GM19043 (cell line): ENCODE measurements around the gene RGS16.

Source experiments
- ATAC-seq: cut with Tn5 transposase; IDR thresholded peaks from one replicate; pipeline ENCODE4 v1.9.1; 2021; ENCODE audit warnings: low read depth; ENCODE audit not compliant: unreplicated experiment

The RGS16 gene

DNA sequence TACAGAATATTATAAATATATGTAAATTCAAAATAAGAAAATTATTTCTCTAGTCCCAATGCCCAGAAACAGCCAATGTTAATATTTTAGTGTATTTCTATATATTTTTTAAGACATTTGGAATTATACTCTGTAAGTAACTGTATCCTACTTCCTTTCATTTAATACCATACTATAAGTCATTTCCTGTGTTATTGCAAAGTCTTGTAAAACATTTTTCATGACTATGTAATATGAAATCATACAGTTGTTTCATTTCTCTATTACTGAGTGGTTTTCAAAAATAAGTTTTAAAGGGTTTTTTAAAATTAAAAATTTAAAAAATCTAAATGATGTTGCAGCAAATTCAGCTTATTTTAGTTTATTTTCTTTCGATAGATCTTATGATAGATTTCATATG is 17.1 kb downstream of the RGS16 start:
- ATAC-seq: no peak

DNA sequence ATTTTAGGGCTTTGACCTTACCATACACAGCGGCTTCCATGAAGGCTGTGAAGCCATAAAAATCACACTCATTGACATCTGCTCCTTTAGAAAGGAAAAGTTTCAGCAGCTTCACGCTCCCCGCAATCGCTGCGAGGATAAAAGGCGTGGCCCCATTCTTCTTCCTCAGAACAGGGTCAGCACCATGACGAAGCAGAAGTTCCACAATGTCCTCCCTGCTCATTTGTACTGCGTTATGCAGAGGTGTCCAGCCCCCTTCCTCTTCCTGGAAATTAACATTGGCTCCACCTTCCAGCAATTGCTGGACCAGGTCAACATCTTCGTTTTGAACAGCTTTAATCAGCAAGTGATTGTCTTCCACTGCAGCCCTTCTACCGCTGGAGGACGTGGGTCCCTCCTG is 17.8 kb downstream of the RGS16 start:
- ATAC-seq: no peak

DNA sequence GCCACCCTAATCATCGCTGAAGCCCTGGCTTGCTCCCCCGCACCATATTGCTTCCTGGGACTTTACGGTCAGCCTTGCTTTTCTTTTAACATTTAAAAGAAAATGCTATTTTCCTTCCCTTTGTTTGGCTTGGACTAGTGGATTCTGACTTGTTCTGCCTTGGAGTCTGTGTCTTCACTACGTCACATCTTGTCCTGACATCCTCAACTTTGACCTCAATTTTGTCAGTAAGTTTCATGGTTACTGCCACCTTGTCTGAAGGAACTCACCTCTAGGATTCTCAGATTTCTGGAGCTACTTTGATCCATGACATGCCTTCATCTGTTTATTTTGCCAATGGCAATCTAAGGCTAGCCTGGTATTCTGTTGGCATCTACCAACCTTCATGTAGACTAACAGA is 19.4 kb downstream of the RGS16 start:
- ATAC-seq: no peak

DNA sequence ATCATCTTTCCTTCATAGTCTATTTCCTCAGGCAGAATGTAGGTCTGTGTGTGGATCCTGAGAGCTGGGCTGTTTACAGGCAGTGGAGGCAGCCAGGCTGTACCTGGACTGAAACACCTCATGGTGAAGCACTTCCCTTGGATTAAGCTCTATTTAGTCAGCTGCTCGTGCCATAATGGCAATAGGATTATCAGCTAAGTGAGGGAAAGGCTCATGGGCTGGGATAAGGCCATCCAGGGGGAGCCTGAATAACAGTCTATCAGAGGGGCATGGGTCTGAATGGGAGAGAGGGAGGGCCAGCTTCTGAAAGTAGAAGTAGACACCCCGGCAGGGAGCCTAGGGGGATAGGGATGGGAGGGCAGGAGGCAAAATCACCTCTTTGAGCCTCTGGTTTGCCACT is 23.5 kb downstream of the RGS16 start:
- ATAC-seq: no peak

DNA sequence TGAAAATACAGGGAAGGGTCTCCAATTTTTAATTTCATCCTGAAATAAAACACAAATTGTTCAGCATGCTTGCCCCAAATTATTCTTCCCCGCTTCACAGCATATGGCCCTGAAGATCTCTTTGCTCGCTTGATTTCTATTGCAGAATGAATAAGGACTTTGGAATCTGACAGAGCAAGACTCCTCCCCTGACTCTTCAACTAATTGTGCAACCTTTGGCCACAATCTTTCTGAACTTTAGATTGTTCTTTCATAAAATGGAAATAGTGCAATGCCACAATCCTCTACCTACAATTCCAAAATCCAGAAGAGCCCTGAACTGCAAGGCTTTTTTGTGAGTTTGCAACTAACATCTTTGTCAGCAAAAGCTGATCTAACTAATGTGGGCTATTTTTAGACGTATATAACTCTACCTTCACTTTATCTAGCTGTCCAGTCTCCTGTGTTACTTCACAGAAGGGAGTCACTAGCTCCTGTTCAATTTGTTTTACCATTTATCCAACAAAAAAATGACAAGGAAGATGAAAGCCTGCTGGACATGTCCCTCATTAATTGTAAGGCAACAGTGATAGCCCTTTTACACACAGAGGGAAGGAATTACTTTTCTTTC is 28.5 kb downstream of the RGS16 start:
- no peak for ATAC-seq

DNA sequence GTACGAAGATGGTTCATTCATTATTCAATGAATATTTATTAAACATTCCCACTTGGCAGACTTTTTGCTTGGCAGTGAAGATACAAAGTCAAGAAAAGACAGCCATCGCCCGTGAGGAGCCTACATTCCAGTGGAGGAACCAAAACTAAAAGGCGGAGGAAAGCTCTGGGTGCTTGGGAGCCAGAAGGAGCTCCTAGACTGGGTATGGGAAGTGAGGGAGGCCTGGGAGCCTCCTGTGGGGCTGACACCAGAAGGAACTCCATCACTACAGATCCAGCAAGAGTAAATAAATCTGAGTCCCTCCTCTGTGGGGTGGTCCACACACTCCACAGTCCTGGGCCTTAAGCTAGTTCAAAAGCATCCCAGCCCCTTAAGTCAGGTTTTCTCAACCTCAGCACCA is 30.0 kb downstream of the RGS16 start:
- no peak for ATAC-seq

DNA sequence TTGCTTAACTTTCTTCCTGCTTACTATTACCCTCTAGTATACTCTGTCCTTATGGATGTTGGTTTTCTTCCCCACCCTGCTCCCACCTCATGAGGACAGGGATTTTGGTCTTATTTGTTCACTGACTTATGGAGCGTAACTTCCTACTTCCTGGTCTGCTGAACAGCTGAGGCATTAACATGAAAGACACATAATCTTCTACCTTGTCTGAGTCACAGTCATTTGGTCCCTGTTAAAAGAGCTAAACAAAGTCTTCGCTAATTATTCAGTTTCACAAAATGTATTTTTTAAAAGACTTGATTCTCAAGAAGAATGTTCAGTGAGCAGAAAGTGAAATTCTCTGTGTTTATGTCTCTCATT is 33.6 kb downstream of the RGS16 start:
- no peak for ATAC-seq

DNA sequence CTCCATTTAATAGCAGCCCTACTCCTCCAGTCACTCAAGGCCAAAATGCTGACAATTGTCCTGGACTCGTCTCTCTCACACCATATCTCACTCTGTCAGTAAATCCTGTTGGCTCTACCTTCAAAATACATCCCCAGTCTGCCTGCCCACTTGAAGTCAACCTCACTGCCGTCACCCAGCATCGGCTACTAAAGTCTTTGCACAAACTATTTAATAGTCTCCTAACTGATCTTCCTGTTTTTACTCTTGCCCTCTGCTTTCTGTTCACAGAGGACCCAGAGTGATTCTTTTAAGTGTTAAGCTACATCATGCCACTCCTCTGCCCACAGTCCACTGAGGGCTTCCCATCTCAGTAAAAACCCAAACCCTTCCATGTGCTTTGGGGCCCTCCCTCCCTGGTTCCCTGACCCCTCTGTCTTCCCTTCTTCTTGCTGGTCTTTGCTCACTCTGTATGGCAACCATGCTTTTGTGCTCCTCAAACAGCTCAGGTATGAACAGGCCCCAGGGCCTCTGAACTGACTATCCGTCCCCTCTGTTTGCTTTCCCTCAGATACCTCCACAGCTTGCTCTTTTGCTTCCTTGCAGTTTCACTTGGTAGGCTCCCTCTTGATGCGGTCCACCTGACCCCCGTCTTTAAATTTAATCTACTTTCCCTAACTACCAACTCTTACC is 34.1 kb downstream of the RGS16 start:
- ATAC-seq: no peak

DNA sequence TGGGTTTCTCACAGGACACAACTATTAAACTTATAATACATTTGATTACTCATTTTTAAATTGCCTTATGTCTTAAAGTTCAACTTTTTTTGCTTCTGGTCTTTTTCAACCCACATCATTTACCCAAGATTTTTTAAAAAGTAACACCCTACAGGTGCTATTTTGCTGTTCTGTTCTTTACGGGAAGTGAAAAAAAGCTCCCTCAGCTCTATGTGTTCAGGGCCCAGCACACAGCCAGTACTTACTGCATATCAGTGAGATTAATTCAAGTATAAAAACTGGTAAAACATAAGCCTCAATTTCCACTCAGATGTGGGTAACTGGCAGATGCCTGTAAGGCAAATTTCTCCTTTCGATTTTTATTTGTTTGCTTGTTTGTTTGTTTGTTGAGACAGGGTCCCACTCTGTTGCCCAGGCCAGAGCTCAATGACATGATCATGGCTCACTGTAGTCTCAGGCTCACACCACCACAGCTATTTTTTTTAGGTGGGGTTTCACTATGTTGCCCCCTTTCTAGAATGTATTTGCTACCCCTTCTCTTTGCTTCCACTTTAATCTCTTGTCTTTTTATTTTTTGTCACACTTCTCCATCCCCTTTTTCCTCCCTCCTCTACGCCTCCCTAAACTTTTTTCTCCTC is 35.4 kb downstream of the RGS16 start:
- peak; percentile 48 for ATAC-seq

DNA sequence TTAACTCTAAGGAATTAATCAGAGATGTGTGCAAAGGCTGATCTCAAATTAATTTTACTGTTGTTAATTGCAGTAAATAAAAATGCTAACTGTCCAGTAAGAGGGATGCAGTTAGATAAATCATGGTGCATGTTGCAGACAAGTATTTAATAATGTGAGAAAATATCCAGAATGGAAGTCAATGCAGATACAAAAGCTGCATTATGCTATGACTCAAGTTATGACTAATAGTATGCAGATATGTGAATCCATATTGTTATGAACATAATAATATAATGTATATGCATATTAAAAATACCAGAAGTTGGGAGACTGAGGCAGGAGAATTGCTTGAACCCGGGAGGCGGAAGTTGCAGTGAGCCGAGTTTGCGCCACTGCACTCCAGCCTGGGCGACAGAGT is 36.6 kb downstream of the RGS16 start:
- ATAC-seq: no peak

DNA sequence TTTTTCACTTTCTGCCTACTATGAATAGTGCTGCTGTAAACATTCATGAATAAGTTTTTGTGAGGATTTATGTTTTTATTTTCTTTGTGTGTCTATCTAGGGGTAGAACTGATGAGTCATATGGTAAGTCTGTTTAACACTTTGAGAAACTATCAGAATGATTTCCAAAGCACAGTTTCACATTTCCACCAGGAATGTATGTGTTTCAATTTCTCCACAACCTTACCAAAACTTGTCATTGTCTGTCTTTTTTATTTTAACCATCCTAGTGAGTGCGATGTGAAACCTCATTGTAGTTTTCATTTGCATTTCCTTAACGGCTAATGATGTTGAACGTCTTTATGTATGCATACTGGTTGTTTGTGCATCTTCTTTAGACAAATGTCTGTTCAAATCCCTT is 38.7 kb downstream of the RGS16 start:
- no peak for ATAC-seq

DNA sequence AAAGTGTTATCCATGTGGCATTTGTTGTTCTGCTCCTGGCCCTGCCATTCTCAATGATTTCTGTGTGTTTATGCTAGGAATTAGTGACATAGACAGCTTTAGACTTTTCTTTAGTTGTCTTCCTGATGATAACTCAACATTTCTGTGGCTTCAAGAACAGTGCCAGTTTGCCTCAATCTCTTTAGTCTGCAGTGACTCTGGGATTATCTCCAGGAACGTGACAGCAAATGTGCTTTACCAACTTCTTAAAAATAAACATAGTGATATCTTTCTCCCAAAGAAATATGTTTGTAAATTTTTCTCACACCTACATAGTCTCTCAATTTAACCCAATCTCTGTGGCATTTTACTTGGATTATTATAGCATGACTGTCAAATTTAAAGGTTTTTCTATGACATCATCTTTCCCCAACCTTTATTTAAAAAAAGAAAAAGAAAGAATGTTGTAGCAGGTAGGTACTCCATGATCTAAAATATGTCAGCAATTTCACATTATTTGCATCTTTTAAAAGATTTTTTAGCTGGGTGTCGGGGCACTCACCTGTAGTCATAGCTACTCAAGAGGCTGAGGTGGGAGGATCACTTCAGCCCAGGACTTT is 39.7 kb downstream of the RGS16 start:
- no peak for ATAC-seq

DNA sequence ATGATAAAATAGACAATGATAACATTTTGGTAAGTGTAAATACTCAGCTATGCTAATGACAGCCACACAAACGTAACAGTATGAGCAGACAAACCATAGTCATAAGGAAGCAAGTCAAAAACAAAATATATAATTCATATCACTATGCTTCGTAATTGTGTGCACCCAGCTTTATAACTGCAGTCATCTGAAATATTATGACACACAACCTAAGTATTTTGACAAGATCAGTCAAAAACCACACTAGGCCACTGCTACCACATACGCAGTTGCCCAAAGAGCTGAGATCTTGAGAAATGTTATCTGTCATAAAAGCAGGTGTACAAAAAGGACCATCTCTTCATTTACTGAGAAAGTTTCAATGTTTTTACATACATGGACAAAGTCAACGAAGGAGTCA is 41.1 kb downstream of the RGS16 start:
- no peak for ATAC-seq

DNA sequence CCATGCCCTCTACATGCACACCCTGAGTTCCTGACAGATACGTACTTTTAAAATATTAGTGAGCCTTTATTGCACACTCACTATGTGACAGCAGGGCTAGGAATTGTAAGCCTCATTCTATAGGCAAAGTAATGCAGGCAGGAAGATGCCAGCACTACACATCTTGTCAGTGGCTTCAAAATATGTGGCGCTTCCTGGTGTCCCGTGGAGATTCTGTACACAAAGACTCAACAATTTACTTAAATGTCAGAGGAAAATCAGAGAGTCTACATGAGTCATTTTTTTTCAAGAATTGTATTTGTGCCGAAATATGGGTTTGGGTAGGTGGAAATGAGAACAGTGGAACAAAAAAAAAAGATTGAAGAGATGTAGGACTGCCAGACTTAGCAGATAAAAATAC is 42.7 kb downstream of the RGS16 start:
- no peak for ATAC-seq

DNA sequence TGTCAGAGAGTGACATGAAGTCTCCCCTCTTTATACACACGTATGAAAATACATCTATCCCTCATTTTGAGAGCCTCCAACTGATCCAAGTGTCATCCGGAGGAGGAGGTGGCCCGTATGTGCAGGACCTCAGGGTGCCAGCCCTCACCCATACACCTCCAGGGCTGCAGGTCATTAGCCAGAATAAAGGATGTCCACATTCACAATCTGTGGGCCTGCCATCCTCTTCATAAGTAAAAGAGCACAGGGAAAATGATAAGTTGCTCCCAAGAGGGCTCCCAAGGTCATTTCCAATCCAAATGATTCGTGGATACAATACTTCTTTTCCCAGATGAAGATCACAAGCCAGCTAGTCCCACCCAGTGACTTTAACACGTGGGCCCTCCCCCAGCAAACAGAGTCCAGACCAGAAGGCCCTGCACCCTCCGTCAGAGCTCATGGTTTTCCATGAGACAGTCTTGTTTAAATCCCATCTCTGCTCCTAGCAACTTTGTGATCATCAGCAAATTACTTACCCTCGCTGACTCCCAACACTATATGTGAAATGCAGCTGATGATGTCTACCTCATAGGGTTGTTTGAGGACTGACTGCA is 43.7 kb downstream of the RGS16 start:
- no peak for ATAC-seq

DNA sequence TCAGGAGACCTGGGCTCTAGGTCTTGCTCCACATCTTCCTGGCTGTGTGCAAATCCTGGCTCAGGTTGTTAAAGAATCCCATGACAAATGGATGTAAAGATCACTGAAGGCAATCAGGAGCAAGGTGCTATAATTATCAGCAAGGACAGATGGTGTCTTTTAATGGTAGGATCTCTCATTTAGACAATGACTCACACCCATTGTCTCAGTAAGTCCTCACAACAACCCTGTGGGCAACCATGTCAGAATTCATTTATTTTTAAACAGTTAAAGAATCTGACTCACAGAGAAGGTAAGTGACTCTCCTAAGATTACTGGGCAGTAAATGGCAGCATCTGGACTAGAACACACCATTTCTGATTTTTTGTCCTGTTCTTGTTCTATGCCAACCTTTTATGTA is 47.9 kb downstream of the RGS16 start:
- no peak for ATAC-seq

DNA sequence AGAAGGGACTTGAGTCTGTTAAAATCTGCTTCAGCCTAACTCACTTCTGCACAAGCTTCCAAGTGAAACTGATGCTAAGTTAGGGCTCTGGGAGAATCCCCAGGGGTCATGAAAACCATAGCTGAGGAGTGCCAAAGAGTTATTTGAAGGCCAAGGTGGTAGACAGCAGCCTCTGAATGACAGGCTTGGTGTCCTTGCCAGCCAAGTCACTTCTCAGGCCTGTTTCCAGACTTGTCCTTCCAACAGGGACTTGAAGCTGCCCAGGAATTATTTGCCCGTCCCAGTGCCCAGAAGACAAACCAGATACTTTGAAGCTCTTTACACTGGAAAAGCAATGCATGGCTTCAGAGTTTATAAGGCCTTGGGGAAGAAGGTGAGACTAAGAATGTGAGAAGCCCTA is 48.7 kb downstream of the RGS16 start:
- no peak for ATAC-seq

DNA sequence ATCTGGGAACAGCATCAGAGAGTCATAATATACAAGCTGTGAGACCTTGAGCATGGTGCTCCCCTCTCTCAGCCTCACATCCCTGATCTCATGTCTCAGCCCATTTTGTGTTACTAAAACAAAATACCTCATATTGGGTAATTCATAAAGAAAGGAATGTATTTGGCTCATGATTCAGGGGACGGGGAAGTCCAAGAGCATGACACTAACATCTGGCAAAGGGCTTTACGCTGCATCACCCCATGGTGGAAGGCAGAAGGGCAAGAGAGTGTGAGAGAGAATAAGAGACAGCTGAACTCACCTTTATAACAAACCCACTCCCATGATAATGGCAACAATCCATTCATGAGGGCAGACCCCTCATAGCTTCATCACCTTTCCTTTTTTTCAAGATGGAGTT is 51.7 kb downstream of the RGS16 start:
- no peak for ATAC-seq

DNA sequence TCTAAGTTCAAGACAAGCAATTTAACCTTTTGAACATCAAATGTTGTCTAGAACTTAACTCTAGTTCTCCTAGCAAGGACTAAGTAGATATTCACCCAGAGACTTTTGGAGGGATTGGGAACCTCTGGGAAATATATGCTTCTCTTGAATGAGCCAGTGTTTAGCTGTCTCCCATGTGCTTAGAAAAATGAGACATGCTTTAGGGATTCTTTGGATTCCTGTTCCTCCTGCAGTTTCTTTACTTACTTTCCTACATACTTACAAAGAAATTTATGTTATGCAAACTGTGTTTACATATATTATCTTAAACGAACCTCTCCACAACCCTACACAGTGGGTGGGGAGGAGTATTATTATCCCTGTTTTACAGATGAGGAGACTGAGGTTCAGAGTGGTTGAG is 54.4 kb downstream of the RGS16 start:
- ATAC-seq: no peak

DNA sequence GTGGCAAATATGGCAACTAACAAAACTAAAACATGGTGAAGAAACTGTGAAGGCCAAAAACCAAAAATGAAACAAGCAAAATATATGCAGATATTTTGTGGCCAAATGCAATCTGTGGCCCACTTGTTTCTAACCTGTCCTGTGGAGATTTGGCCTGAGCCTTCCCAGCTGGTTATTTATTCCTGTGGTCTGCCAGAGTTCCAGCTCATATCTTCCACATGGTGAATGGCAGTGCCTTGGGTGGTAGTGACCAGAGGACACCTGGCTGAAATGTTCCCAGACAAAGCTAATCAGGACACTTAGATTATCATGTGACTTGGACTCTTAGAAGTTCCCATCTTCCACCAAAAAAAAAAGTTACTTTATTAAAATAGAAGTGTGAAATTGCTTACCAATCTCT is 54.8 kb downstream of the RGS16 start:
- ATAC-seq: no peak
